Testis (tissue), 3 donors: ENCODE measurements around the gene FGFR3. TPM values are rescaled to one million over a fixed set of nuclear protein-coding genes. Genes with fewer than 3 reads are reported as not detected.

ENCODE experiments used
- DNase-seq: peaks from one replicate; pipeline ENCODE4 v3.0.0-alpha.2; 2019
- H3K27ac ChIP-seq, 2 donors: fragments of 200-600 bp; sonication (generic); one replicate each; pipeline ENCODE4 v1.5.1; 2019
- H3K27me3 ChIP-seq: fragments of 200-600 bp; sonication (generic); one replicate; pipeline ENCODE4 v1.5.1; 2019
- H3K36me3 ChIP-seq: fragments of 200-600 bp; sonication (generic); one replicate; pipeline ENCODE4 v1.5.1; 2017; ENCODE audit warnings: low read depth; ENCODE audit errors: missing control alignments
- H3K4me1 ChIP-seq: fragments of 200-600 bp; sonication (generic); one replicate; pipeline ENCODE4 v1.5.1; 2019
- H3K4me3 ChIP-seq, 2 donors: fragments of 200-600 bp; sonication (generic); one replicate each; pipeline ENCODE4 v1.5.1; 2017 to 2019
- H3K9me3 ChIP-seq: fragments of 200-600 bp; sonication (generic); one replicate; pipeline ENCODE4 v1.5.1; 2017
- POLR2A ChIP-seq: fragments of 450-650 bp; IDR thresholded peaks from one replicate; pipeline ENCODE4 v1.6.1; 2017; ENCODE audit warnings: antibody characterized with exemption, mild to moderate bottlenecking, moderate library complexity
- WGBS, 2 donors: methylation state at CpG; one replicate each; pipeline ENCODE4 v1.1.5; 2018; 5-methylcytosine and 5-hydroxymethylcytosine counted together
- intact Hi-C: fragments of 100-400 bp; cut with DNase I; formaldehyde crosslinking; loops from one replicate; pipeline ENCODE4 v1.15.1; 2023; ENCODE audit warnings: low total_unique reads
- polyA plus RNA-seq: library from polyadenylated mRNA; stranded (reverse); fragments of 350-450 nt; fragmentation: Illumina TruSeq; extraction: RNeasy Lipid Tissue Mini Kit (QIAGEN cat#74804); gene quantifications from one replicate; pipeline ENCODE4 v1.2.3, GENCODE V29; 2014; ENCODE audit warnings: low read depth, low replicate concordance; ENCODE audit not compliant: insufficient read depth
- total RNA-seq, 2 donors: library from RNA; depleted of rRNA; stranded (reverse); fragments of >200 nt; gene quantifications; one replicate each; pipeline ENCODE4 v1.2.3, GENCODE V29; 2016
- TF ChIP-seq, protein P1 (sequence below), 3 experiments: fragments of 450-650 bp in 2 of 3; fragments of 200-600 bp in 1 of 3; sonication (generic) in 1 of 3; IDR thresholded peaks; one replicate each; pipeline ENCODE4 v1.5.1; 2016 to 2019; ENCODE audit warnings: antibody characterized with exemption in 3 of 3, mild to moderate bottlenecking in 2 of 3, moderate library complexity in 1 of 3

FGFR3 gene
- total and polyA plus RNA-seq, 3 donors from 2014 or later = 39.2 to 93.7 (median 79.6) TPM

DNA sequence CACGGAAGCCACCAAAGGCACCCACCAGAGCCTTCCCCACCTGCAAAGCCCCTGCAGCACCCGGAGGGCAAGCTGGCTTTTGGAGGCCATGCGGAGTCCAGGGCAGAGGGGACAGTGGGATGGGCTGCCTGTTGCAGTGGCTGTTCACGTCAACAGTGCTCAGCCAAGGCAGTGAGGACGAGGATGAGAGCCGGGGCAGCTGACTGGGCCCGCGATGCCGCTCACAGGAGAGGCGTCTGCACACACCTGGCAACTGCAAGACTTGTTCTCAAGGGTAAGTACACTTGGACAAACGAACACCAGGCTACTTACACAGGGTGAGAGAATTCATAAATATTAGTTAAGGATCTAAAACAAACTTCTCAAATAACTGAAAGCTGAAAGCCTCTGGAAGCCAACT, 19.6 kb downstream of the FGFR3 start:
- Histone ChIP-seq H3K27ac (no peak overlapping the region), H3K9me3 (no peaks in the 10 kb centered on the region), H3K4me1 (no peaks in the 10 kb centered on the region), H3K36me3 (no peaks in the 10 kb centered on the region), H3K4me3 (no peak overlapping the region), H3K27me3 (no peaks in the 10 kb centered on the region)
- intact Hi-C loops = no loop called here
- 83 to 93% methylated on average over 11 of the region's 11 CpGs for WGBS, 2 donors
- no peak for DNase-seq
- no peak for TF ChIP-seq POLR2A
- TF ChIP-seq, protein P1, sequence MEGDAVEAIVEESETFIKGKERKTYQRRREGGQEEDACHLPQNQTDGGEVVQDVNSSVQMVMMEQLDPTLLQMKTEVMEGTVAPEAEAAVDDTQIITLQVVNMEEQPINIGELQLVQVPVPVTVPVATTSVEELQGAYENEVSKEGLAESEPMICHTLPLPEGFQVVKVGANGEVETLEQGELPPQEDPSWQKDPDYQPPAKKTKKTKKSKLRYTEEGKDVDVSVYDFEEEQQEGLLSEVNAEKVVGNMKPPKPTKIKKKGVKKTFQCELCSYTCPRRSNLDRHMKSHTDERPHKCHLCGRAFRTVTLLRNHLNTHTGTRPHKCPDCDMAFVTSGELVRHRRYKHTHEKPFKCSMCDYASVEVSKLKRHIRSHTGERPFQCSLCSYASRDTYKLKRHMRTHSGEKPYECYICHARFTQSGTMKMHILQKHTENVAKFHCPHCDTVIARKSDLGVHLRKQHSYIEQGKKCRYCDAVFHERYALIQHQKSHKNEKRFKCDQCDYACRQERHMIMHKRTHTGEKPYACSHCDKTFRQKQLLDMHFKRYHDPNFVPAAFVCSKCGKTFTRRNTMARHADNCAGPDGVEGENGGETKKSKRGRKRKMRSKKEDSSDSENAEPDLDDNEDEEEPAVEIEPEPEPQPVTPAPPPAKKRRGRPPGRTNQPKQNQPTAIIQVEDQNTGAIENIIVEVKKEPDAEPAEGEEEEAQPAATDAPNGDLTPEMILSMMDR (IDR thresholded peaks at IDR 0.05) = no peak

DNA sequence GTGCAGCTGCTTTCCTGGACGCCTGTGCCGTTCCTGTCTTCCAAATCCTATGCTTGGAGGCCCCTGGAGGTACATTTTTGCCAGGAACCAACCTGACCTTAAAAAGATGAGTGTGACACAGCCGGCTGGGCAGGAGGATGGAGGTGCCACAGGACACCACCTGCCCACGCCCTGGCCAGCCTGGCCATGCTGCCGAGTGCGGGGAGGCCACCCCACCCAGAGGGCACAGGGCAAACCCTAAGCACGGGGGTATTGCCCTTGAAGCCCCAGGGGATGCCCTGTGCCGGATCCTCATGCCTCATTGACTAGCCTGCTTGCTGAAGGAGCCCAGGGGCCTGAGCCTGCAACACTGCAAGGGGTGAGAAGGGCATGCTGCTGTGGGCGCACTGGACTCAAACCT, 20.1 kb downstream of the FGFR3 start:
- TF ChIP-seq, protein P1 (IDR thresholded peaks at IDR 0.05) = no peak
- TF ChIP-seq POLR2A = no peak
- no peak for DNase-seq
- no peaks in the 10 kb centered on the region for H3K36me3 ChIP-seq
- WGBS, 2 donors = 72 to 89% methylated on average over 5 to 9 of the region's 9 CpGs
- H3K27me3 ChIP-seq = no peaks in the 10 kb centered on the region
- no peak overlapping the region for H3K4me3 ChIP-seq
- no peak overlapping the region for H3K27ac ChIP-seq
- intact Hi-C loops = no loop called here
- H3K4me1 ChIP-seq = no peaks in the 10 kb centered on the region
- H3K9me3 ChIP-seq = no peaks in the 10 kb centered on the region

DNA sequence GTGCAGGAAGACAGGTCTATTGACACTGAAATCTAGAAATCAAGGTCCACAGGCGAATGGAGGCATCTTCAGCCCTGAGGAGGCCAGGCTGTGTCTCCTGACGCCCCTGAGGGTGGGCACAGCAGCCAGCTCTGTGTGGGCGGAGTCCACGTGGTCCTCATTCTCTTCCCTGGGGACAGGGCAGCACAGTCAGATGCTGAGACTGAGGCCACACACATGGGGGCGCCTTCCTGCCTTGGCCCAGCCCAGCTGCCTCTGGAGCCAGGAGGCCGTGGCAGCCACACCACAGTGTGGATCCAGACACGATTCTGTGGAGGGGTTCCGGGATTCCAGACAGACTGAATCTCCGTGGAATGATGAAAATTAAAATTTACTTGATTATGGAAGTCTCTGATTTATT, 20.8 kb downstream of the FGFR3 start:
- DNase-seq = no peak
- no peak for TF ChIP-seq POLR2A
- TF ChIP-seq, protein P1 (IDR thresholded peaks at IDR 0.05) = no peak
- 61 to 63% methylated on average over 5 to 9 of the region's 9 CpGs for WGBS, 2 donors
- H3K36me3 ChIP-seq = no peaks in the 10 kb centered on the region
- H3K27me3 ChIP-seq = no peaks in the 10 kb centered on the region
- intact Hi-C loops = no loop called here
- no peaks in the 10 kb centered on the region for H3K9me3 ChIP-seq
- H3K4me1 ChIP-seq = no peaks in the 10 kb centered on the region
- no peak overlapping the region for H3K4me3 ChIP-seq
- no peak overlapping the region for H3K27ac ChIP-seq

DNA sequence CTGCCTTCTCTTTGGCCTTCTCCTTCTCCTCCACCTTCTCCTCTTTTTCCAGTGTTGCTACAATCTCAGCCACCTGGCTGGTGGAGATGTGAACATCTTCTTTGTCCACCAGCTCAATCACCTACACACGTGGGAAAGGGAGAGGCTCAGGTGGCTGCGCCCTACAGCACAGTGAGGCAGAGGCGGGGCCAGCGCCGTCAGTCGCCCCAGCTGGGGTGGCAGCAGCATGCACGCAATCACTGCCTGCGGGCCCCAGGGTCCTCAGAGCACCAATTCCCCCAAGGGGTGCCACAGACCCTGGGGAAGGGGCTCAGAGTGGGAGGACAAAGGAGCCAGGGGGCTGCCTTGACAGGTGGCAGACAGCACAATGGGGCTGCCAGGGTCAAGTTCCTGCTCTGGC, 21.4 kb downstream of the FGFR3 start:
- H3K27me3 ChIP-seq = no peaks in the 10 kb centered on the region
- H3K4me3 ChIP-seq = no peak overlapping the region
- TF ChIP-seq, protein P1 (IDR thresholded peaks at IDR 0.05) = no peak
- no peak for TF ChIP-seq POLR2A
- 92 to 97% methylated on average over 7 to 8 of the region's 8 CpGs for WGBS, 2 donors
- H3K27ac ChIP-seq = no peak overlapping the region
- H3K36me3 ChIP-seq = no peaks in the 10 kb centered on the region
- H3K9me3 ChIP-seq = no peaks in the 10 kb centered on the region
- intact Hi-C loops = no loop called here
- no peaks in the 10 kb centered on the region for H3K4me1 ChIP-seq
- no peak for DNase-seq
